HL-60 (cell line): ENCODE measurements around the gene B4GAT1.

Experiments
- DNase-seq, 2 experiments: peaks; one replicate each; pipeline ENCODE4 v3.0.0-alpha.2; 2010 to 2020; ENCODE audit warnings: low read depth in 1 of 2, low spot score in 1 of 2
- H3K27ac ChIP-seq: fragments of 250-450 bp; sonication (Bioruptor Pico); replicated peaks from 2 replicates; pipeline ENCODE4 v1.5.1; 2020; ENCODE audit warnings: mild to moderate bottlenecking, moderate library complexity
- H3K27me3 ChIP-seq: fragments of 250-450 bp; sonication (Bioruptor Pico); 2 replicates; pipeline ENCODE4 v1.5.1; 2021; ENCODE audit warnings: mild to moderate bottlenecking, moderate library complexity; ENCODE audit not compliant: insufficient read depth, poor library complexity, severe bottlenecking
- H3K4me3 ChIP-seq: replicated peaks from 2 replicates; pipeline ENCODE4 v1.5.1; 2011; ENCODE audit warnings: mild to moderate bottlenecking, control low read depth, low read length; ENCODE audit not compliant: insufficient read depth
- GABPA ChIP-seq: IDR thresholded peaks from 2 replicates; pipeline ENCODE4 v1.6.1; 2012; ENCODE audit warnings: low read depth
- POLR2AphosphoS5 ChIP-seq: IDR thresholded peaks from 2 replicates; pipeline ENCODE4 v1.6.1; 2012; ENCODE audit warnings: low read depth
- SPI1 ChIP-seq: IDR thresholded peaks from 2 replicates; pipeline ENCODE4 v1.6.1; 2012; ENCODE audit warnings: low read depth, mild to moderate bottlenecking, borderline replicate concordance
- TF ChIP-seq, protein P1 (sequence below): IDR thresholded peaks from 2 replicates; pipeline ENCODE4 v1.6.1; 2012; ENCODE audit warnings: low read depth; ENCODE audit not compliant: insufficient replicate concordance
- TF ChIP-seq, protein P2 (sequence below): IDR thresholded peaks from one replicate; pipeline ENCODE4 v1.5.1; 2011; ENCODE audit warnings: low read length, control low read depth, inconsistent platforms; ENCODE audit not compliant: insufficient read depth

The B4GAT1 gene

DNA sequence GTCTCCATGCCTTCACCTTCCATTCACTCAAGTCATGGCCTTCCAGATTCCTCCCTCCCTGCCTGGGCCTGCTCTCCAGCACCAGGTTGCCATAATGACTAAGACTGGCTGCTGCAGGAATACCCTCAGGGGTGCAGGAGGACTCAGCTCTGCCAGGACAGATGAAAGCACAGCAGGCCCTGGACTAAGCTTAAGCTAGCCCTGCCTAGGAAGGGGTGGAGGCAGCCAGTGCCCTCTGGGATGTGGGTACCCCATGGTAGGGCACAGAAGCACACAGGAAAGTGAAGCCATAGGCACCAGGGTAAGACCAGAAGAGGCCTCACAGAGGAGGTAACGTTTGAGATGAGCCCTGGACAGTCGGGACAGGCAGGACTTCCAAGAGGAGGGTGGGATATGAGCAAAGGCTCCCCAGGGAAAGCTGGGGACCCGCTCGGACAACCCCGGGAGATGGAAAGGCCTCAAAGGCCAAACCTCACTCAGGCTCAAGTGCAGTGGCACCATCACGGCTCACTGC lies 8.2 kb downstream of the B4GAT1 start:
- H3K27me3 ChIP-seq: no peaks in the 10 kb centered on the region
- DNase-seq: no peak
- no peak overlapping the region for H3K4me3 ChIP-seq
- TF ChIP-seq GABPA (no peak), POLR2AphosphoS5 (no peak), SPI1 (no peak)
- TF ChIP-seq, protein P1, sequence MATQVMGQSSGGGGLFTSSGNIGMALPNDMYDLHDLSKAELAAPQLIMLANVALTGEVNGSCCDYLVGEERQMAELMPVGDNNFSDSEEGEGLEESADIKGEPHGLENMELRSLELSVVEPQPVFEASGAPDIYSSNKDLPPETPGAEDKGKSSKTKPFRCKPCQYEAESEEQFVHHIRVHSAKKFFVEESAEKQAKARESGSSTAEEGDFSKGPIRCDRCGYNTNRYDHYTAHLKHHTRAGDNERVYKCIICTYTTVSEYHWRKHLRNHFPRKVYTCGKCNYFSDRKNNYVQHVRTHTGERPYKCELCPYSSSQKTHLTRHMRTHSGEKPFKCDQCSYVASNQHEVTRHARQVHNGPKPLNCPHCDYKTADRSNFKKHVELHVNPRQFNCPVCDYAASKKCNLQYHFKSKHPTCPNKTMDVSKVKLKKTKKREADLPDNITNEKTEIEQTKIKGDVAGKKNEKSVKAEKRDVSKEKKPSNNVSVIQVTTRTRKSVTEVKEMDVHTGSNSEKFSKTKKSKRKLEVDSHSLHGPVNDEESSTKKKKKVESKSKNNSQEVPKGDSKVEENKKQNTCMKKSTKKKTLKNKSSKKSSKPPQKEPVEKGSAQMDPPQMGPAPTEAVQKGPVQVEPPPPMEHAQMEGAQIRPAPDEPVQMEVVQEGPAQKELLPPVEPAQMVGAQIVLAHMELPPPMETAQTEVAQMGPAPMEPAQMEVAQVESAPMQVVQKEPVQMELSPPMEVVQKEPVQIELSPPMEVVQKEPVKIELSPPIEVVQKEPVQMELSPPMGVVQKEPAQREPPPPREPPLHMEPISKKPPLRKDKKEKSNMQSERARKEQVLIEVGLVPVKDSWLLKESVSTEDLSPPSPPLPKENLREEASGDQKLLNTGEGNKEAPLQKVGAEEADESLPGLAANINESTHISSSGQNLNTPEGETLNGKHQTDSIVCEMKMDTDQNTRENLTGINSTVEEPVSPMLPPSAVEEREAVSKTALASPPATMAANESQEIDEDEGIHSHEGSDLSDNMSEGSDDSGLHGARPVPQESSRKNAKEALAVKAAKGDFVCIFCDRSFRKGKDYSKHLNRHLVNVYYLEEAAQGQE: no peak
- TF ChIP-seq, protein P2, sequence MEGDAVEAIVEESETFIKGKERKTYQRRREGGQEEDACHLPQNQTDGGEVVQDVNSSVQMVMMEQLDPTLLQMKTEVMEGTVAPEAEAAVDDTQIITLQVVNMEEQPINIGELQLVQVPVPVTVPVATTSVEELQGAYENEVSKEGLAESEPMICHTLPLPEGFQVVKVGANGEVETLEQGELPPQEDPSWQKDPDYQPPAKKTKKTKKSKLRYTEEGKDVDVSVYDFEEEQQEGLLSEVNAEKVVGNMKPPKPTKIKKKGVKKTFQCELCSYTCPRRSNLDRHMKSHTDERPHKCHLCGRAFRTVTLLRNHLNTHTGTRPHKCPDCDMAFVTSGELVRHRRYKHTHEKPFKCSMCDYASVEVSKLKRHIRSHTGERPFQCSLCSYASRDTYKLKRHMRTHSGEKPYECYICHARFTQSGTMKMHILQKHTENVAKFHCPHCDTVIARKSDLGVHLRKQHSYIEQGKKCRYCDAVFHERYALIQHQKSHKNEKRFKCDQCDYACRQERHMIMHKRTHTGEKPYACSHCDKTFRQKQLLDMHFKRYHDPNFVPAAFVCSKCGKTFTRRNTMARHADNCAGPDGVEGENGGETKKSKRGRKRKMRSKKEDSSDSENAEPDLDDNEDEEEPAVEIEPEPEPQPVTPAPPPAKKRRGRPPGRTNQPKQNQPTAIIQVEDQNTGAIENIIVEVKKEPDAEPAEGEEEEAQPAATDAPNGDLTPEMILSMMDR: no peak
- H3K27ac ChIP-seq: no peak overlapping the region

DNA sequence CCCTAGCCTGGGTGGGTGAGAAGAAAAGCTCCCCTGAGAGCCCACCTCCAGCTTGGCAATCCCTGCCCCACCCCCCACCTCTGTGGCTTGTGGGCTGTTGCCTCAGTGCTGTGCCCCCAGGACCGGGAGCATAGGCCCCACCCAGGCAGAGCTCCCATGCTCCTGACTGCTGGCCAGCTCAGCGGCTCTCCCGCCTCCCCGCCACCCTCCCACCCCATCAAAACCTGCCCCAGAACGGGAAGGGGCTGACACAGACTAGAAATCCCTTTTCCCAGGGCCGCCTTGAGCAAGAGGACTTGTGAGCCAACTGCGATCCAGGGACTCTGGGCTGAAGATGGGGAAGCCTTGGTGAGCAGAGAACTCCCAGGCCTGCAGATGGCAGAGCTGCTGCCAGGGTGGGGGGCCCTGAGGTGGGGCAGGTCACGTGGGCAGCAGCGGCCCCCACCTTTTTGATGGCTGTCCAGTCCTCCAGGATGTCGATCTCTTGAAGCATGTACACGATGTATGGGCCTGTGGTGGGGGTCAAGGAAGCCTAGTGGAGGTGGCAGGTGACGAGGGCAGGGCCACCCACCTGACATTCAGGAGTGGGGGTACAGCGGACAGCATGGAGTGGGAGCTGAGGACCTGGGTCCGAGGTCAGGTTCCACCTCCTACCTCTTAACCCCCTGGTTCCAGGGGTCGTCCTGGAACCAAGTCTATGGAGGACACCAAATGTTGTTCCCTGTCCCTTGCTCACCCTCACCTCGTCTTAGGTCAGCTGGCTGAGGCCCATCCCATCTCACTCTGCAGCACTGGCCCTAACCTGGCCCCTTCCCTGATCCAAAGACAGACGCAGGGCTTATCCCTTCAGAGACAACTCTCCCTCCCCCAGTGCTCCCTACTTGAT lies 8.9 kb downstream of the B4GAT1 start:
- no peak for TF ChIP-seq POLR2AphosphoS5
- TF ChIP-seq, protein P1: no peak
- no peak for TF ChIP-seq SPI1
- no peak for TF ChIP-seq GABPA
- TF ChIP-seq, protein P2: no peak
- Histone ChIP-seq H3K27me3 (no peaks in the 10 kb centered on the region), H3K4me3 (no peak overlapping the region), H3K27ac (no peak overlapping the region)
- DNase-seq: no peak

DNA sequence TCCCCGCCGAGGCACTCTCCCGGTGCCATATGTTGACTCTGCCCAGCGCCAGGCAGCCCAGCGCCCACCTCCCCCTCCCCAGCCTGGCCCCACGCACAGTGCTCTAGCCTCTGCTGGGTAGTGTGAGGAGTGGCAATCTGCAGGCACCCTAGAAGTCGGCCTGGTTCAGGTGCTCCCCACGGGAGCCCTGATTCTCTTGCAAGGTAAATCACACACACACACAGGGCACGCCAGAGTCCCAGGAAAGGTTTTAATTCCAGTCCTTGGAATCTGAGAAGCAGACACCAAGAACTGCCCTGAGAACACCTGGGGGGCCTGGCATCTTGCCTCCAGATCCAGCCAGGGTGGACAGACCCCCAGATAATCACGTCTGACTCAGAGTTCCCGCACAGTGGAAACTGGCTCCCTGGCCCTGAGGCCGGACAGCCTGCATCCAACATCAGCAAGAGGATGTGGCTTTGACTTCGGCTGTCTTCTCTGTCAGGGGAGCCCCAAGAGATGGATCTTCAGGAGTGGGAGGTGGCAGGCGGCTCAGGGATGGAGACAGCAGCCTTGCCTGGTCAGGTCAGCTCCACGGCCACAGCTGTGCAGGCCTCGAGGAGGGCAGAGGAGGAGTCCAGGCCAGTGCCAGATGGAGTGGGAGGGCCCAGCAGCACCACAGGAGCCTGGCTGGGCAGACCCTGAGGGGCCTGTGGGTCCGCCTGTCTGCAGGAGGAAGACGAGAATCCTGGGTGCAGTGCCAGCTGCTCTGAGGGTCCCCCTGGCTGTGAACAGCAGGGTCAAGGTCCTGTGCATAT lies 10.1 kb downstream of the B4GAT1 start:
- TF ChIP-seq POLR2AphosphoS5: no peak
- TF ChIP-seq, protein P2: no peak
- TF ChIP-seq SPI1: no peak
- no peak for TF ChIP-seq GABPA
- Histone ChIP-seq H3K27me3 (no peaks in the 10 kb centered on the region), H3K4me3 (no peak overlapping the region), H3K27ac (peak overlapping the region; percentile 84)
- no peak for DNase-seq
